B cell (primary cell): ENCODE data around the gene C1orf226. TPM values are rescaled to one million over a fixed set of nuclear protein-coding genes. Genes with fewer than 3 reads are reported as not detected.

ENCODE experiments used
- ATAC-seq: fragments of 200-7000 bp; cut with Tn5 transposase; one replicate; pipeline ENCODE4 v1.10.0; 2021; ENCODE audit warnings: low read depth, mild to moderate bottlenecking, moderate number of reproducible peaks, moderate library complexity
- CTCF ChIA-PET: fragments of 350-600 bp; sonication (Branson Sonifier 250); formaldehyde crosslinking; loops from one replicate; lab custom pipeline; 2021; ENCODE audit warnings: antibody characterized with exemption, inconsistent platforms; lab: Charles Lee
- POLR2A ChIA-PET: fragments of 350-600 bp; sonication (Branson Sonifier 250); formaldehyde crosslinking; loops from one replicate; lab custom pipeline; 2021; ENCODE audit warnings: antibody characterized with exemption; lab: Charles Lee
- DNase-seq: peaks from one replicate; pipeline ENCODE4 v3.0.0; 2013
- H2AFZ ChIP-seq: 2 replicates; pipeline ENCODE4 v1.6.1; 2012; ENCODE audit warnings: mild to moderate bottlenecking, low read depth, low read length; ENCODE audit not compliant: insufficient read depth, poor library complexity, severe bottlenecking
- H3K27ac ChIP-seq, 2 donors: 1 replicate in 1 of 2; 2 replicates in 1 of 2; pipeline ENCODE4 v1.5.1; 2012 to 2013; ENCODE audit warnings: low read length in 2 of 2, mild to moderate bottlenecking in 2 of 2, moderate library complexity in 1 of 2
- H3K27me3 ChIP-seq, 4 experiments: fragments of 200-600 bp in 1 of 4; sonication (generic) in 1 of 4; replicated peaks in 1 of 4; 1 replicate in 2 of 4; 2 replicates in 2 of 4; pipeline versions ENCODE4 v1.6.1 to v1.7.0; 2013 to 2016; ENCODE audit warnings: low read length in 3 of 4, mild to moderate bottlenecking in 2 of 4, mixed read lengths in 1 of 4, moderate library complexity in 1 of 4; ENCODE audit not compliant: insufficient read depth in 4 of 4, control insufficient read depth in 3 of 4; ENCODE audit errors: control extremely low read depth in 1 of 4
- H3K36me3 ChIP-seq, 2 experiments: replicated peaks in 1 of 2; 1 replicate in 1 of 2; 2 replicates in 1 of 2; pipeline versions ENCODE4 v1.6.1 to v1.7.1; 2013; ENCODE audit warnings: low read length in 1 of 2; ENCODE audit not compliant: insufficient read depth in 2 of 2, control insufficient read depth in 1 of 2; ENCODE audit errors: control extremely low read depth in 1 of 2, extremely low read depth in 1 of 2
- H3K4me1 ChIP-seq, 2 donors: fragments of 200-600 bp in 1 of 2; sonication (generic) in 1 of 2; 1 replicate in 1 of 2; 2 replicates in 1 of 2; pipeline versions ENCODE4 v1.5.1 to v1.6.1; 2013 to 2017; ENCODE audit warnings: low read length in 2 of 2; ENCODE audit not compliant: control insufficient read depth in 2 of 2, insufficient read depth in 2 of 2
- H3K4me2 ChIP-seq: replicated peaks from 2 replicates; pipeline ENCODE3; 2012; ENCODE audit warnings: mild to moderate bottlenecking, low read depth, low read length; ENCODE audit not compliant: poor library complexity, severe bottlenecking
- H3K4me3 ChIP-seq, 5 experiments: fragments of 200-600 bp in 1 of 5; sonication (generic) in 1 of 5; 1 replicate in 3 of 5; 2 replicates in 2 of 5; pipeline versions ENCODE4 v1.5.1 to v1.7.0; 2011 to 2016; ENCODE audit warnings: low read length in 4 of 5, mild to moderate bottlenecking in 4 of 5, low read depth in 2 of 5, control low read depth in 1 of 5, moderate library complexity in 1 of 5; ENCODE audit not compliant: insufficient read depth in 1 of 5; ENCODE audit errors: control extremely low read depth in 1 of 5, extremely low read depth in 1 of 5
- H3K79me2 ChIP-seq: fragments of 200-600 bp; sonication (generic); one replicate; pipeline ENCODE4 v1.6.0; 2016; ENCODE audit warnings: low read length; ENCODE audit not compliant: control insufficient read depth, insufficient read depth
- H3K9ac ChIP-seq: fragments of 200-600 bp; sonication (generic); 2 replicates; pipeline ENCODE4 v1.6.1; 2017; ENCODE audit warnings: mild to moderate bottlenecking, low read length, moderate library complexity
- H3K9me3 ChIP-seq, 3 donors: one replicate each; pipeline versions ENCODE4 v1.6.1 to v1.7.1; 2013; ENCODE audit warnings: low read length in 2 of 3; ENCODE audit not compliant: control insufficient read depth in 2 of 3, insufficient read depth in 1 of 3; ENCODE audit errors: control extremely low read depth in 1 of 3
- H4K20me1 ChIP-seq: 2 replicates; pipeline ENCODE4 v1.6.0; 2012; ENCODE audit warnings: mild to moderate bottlenecking, low read length; ENCODE audit not compliant: insufficient read depth, control insufficient read depth, poor library complexity, severe bottlenecking
- H3K27ac Mint-ChIP-seq: one replicate; pipeline ENCODE4 v1.8.0; 2021; ENCODE audit warnings: mixed read lengths
- H3K27me3 Mint-ChIP-seq: one replicate; pipeline ENCODE4 v1.8.0; 2021; ENCODE audit warnings: mixed read lengths
- H3K4me1 Mint-ChIP-seq: one replicate; pipeline ENCODE4 v1.8.0; 2021; ENCODE audit warnings: mixed read lengths
- H3K4me3 Mint-ChIP-seq: one replicate; pipeline ENCODE4 v1.8.0; 2021; ENCODE audit warnings: mixed read lengths
- H3K9me3 Mint-ChIP-seq: one replicate; pipeline ENCODE4 v1.8.0; 2022; ENCODE audit warnings: mixed read lengths; ENCODE audit not compliant: insufficient read depth
- EZH2 ChIP-seq: IDR thresholded peaks from 2 replicates; pipeline ENCODE4 v1.6.1; 2012; ENCODE audit warnings: borderline replicate concordance, low read depth, mild to moderate bottlenecking, moderate library complexity, low read length; ENCODE audit not compliant: insufficient read depth, poor library complexity, severe bottlenecking
- WGBS: methylation state at CpG from one replicate; pipeline ENCODE4 v1.1.5; 2013; ENCODE audit warnings: missing lambda C conversion rate; ENCODE audit not compliant: insufficient coverage; 5-methylcytosine and 5-hydroxymethylcytosine counted together
- intact Hi-C: fragments of 100-400 bp; cut with micrococcal nuclease; formaldehyde crosslinking; loops from one replicate; pipeline ENCODE4 v1.10.0; 2022
- polyA plus RNA-seq: library from polyadenylated mRNA; depleted of rRNA; stranded (reverse); fragments of >200 nt; gene quantifications from 2 replicates; pipeline ENCODE4 v1.2.3, GENCODE V29; 2012
- total RNA-seq, 2 donors: library from RNA; stranded (reverse); fragments of 120-200 nt in 1 of 2; gene quantifications; 1 replicate in 1 of 2; 2 replicates in 1 of 2; pipeline versions ENCODE4 v1.2.3 to v1.2.4, GENCODE V29; 2013 to 2022
- TF ChIP-seq, protein P1 (sequence below): fragments of 200-600 bp; IDR thresholded peaks from one replicate; pipeline ENCODE4 v1.8.0; 2022; ENCODE audit warnings: antibody characterized with exemption, mild to moderate bottlenecking

C1orf226 gene
- total and polyA plus RNA-seq, 2 donors (not counting 1 experiment from before 2014, with no cell fraction given), result 0.01 to 0.10 TPM

DNA sequence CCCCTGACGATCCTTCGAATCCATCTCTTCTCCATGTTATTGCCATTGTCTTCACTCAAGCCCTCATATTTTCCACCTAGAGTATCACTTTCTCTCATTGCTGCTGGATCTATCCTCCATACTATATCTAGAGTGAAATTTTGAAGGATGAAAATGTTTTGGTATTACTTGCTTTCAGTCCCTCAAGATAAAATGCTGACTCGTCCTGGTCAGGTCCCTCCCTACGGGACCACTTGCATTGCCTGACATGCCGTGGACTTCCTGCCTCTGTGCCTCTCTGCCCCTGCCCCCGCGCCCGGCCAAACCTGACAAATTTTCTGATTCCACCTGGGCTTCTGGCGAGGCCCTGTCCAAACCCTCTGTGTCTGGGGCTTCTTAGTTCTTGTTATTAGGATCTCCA, 28.4 kb upstream of the C1orf226 start:
- ChIA-PET POLR2A (no interaction called here), CTCF (no interaction called here)
- H3K4me2 ChIP-seq, result no peak overlapping the region
- no peaks in the 10 kb centered on the region for H3K79me2 ChIP-seq
- DNase-seq (no peak), ATAC-seq (no peak)
- TF ChIP-seq, protein P1, sequence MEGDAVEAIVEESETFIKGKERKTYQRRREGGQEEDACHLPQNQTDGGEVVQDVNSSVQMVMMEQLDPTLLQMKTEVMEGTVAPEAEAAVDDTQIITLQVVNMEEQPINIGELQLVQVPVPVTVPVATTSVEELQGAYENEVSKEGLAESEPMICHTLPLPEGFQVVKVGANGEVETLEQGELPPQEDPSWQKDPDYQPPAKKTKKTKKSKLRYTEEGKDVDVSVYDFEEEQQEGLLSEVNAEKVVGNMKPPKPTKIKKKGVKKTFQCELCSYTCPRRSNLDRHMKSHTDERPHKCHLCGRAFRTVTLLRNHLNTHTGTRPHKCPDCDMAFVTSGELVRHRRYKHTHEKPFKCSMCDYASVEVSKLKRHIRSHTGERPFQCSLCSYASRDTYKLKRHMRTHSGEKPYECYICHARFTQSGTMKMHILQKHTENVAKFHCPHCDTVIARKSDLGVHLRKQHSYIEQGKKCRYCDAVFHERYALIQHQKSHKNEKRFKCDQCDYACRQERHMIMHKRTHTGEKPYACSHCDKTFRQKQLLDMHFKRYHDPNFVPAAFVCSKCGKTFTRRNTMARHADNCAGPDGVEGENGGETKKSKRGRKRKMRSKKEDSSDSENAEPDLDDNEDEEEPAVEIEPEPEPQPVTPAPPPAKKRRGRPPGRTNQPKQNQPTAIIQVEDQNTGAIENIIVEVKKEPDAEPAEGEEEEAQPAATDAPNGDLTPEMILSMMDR, result no peak
- no peak for TF ChIP-seq EZH2
- no peaks in the 10 kb centered on the region for H3K9me3 Mint-ChIP-seq
- H3K4me1 Mint-ChIP-seq, result no peaks in the 10 kb centered on the region
- no peak overlapping the region for H3K4me3 ChIP-seq
- H3K9me3 ChIP-seq, result no peaks in the 10 kb centered on the region
- no peak overlapping the region for H2AFZ ChIP-seq
- H3K4me3 Mint-ChIP-seq, result no peak overlapping the region
- H3K9ac ChIP-seq, result no peak overlapping the region
- intact Hi-C loops, result no loop called here
- 42% methylated on average over 4 of the region's 9 CpGs for WGBS
- no peak overlapping the region for H3K27ac Mint-ChIP-seq
- no peaks in the 10 kb centered on the region for H3K27me3 ChIP-seq
- peaks cover 33% of the 10 kb centered on the region for H3K27me3 Mint-ChIP-seq
- no peaks in the 10 kb centered on the region for H3K36me3 ChIP-seq
- no peaks in the 10 kb centered on the region for H4K20me1 ChIP-seq
- no peak overlapping the region for H3K27ac ChIP-seq
- H3K4me1 ChIP-seq, result no peaks in the 10 kb centered on the region

DNA sequence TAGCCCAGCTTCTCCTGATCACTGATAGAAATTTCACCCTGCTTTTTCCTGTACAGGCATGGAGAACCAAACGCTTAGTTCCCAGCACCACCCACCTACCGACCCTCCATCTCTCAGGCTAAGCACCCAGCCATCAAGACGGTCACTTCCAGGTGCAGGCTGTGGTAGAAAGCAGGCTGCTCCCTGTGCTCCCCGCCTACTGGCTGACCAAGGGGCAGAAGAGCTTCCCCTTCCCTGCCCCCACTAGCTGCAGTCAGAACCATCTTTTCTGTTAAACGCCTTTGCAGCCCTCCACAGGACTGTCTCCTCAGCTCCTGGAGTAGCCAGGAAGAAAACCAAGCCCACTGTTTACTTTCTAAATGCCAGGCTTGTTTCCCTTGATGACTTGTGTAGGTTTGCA, 27.8 kb upstream of the C1orf226 start:
- POLR2A ChIA-PET, result no interaction called here
- CTCF ChIA-PET, result no interaction called here
- Histone ChIP-seq H3K36me3 (no peaks in the 10 kb centered on the region), H3K9ac (no peak overlapping the region), H3K4me1 (no peaks in the 10 kb centered on the region), H2AFZ (no peak overlapping the region), H3K4me2 (no peak overlapping the region), H3K27me3 (no peaks in the 10 kb centered on the region), H4K20me1 (no peaks in the 10 kb centered on the region), H3K27ac (no peak overlapping the region), H3K4me3 (no peak overlapping the region), H3K79me2 (no peaks in the 10 kb centered on the region), H3K9me3 (no peaks in the 10 kb centered on the region)
- Mint-ChIP-seq H3K27ac (no peak overlapping the region), H3K4me3 (no peak overlapping the region), H3K27me3 (peaks cover 35% of the 10 kb centered on the region), H3K9me3 (no peaks in the 10 kb centered on the region), H3K4me1 (no peaks in the 10 kb centered on the region)
- no peak for TF ChIP-seq EZH2
- ATAC-seq, result no peak
- no peak for DNase-seq
- intact Hi-C loops, result no loop called here
- 62% methylated on average over 5 of the region's 5 CpGs for WGBS
